Measurements from ENCODE around the gene NT5E. TPM values are rescaled to one million over a fixed set of nuclear protein-coding genes. Genes with fewer than 3 reads are reported as not detected.

Gene NT5E
- total RNA-seq, 2 experiments from 2014 or later: 3.7 to 3.8 TPM

- ChIA-PET CTCF (interaction anchor here (4.1 kb wide), 1 partner anchor 20 kb away, joined by 37 read pairs; no protein-coding TSS in a partner anchor), POLR2A (interaction anchor here (1.0 to 1.9 kb wide), 4 partner anchors 12 to 102 kb away, joined by 3 to 12 read pairs (median 4); partner anchors contain the start of gene NT5E)
- H3K27me3 Mint-ChIP-seq: peaks cover 12% of the 10 kb centered on the region
- no peak for DNase-seq
- H3K4me3 Mint-ChIP-seq: no peak overlapping the region
- H3K9me3 Mint-ChIP-seq: no peaks in the 10 kb centered on the region
- peak overlapping the region; percentile 71 for H3K27ac Mint-ChIP-seq
- intact Hi-C loops (cut with micrococcal nuclease): loop anchor here (1.0 to 5.0 kb wide), 4 partner anchors 20 to 209 kb away; partner anchors contain the start of gene SYNCRIP
- H3K4me1 Mint-ChIP-seq (ENCODE audit: low read depth): peaks cover 55% of the 10 kb centered on the region
- no peaks in the 10 kb centered on the region for H3K36me3 Mint-ChIP-seq
These were observed 13.9 kb downstream of the NT5E start for GRCh38 chr6:85463621-85464259.

- ChIA-PET POLR2A (interaction anchor here (1.0 to 1.9 kb wide), 5 partner anchors 13 to 103 kb away, joined by 3 to 12 read pairs (median 3); partner anchors contain the start of gene NT5E), CTCF (interaction anchor here (0.7 to 4.1 kb wide), 2 partner anchors 14 to 19 kb away, joined by 3 to 37 read pairs; partner anchors contain the start of gene NT5E)
- no peak overlapping the region for H3K4me3 Mint-ChIP-seq
- no peaks in the 10 kb centered on the region for H3K9me3 Mint-ChIP-seq
- intact Hi-C loops (cut with micrococcal nuclease): loop anchor here (1.0 to 5.0 kb wide), 4 partner anchors 19 to 208 kb away; partner anchors contain the start of gene SYNCRIP
- H3K4me1 Mint-ChIP-seq (ENCODE audit: low read depth): peaks cover 55% of the 10 kb centered on the region
- no peaks in the 10 kb centered on the region for H3K36me3 Mint-ChIP-seq
- DNase-seq: peak; percentile 70
- peak overlapping the region; percentile 71 for H3K27ac Mint-ChIP-seq
- peaks cover 12% of the 10 kb centered on the region for H3K27me3 Mint-ChIP-seq
These were observed 14.4 kb downstream of the NT5E start for GRCh38 chr6:85464260-85464644.

- Mint-ChIP-seq H3K4me3 (no peak overlapping the region), H3K27ac (peak overlapping the region; percentile 71), H3K9me3 (no peaks in the 10 kb centered on the region), H3K36me3 (no peaks in the 10 kb centered on the region), H3K4me1 (ENCODE audit: low read depth) (peaks cover 52% of the 10 kb centered on the region), H3K27me3 (peaks cover 12% of the 10 kb centered on the region)
- intact Hi-C loops (cut with micrococcal nuclease): loop anchor here (1.0 to 5.0 kb wide), 7 partner anchors 19 to 208 kb away; partner anchors contain the start of gene SYNCRIP
- POLR2A ChIA-PET: interaction anchor here (1.0 to 1.9 kb wide), 4 partner anchors 14 to 103 kb away, joined by 3 to 12 read pairs (median 3); partner anchors contain the start of gene NT5E
- peak; percentile 65 for DNase-seq
- CTCF ChIA-PET: interaction anchor here (0.7 to 4.1 kb wide), 2 partner anchors 15 to 19 kb away, joined by 3 to 37 read pairs; partner anchors contain the start of gene NT5E
These were observed 14.9 kb downstream of the NT5E start for GRCh38 chr6:85464722-85465150.

GRCh38 chr6:85465762-85466161 lies 15.9 kb downstream of the NT5E start:
- Mint-ChIP-seq H3K4me1 (ENCODE audit: low read depth) (peaks cover 47% of the 10 kb centered on the region), H3K27ac (peak overlapping the region; percentile 44), H3K4me3 (no peak overlapping the region), H3K9me3 (no peaks in the 10 kb centered on the region), H3K27me3 (peaks cover 12% of the 10 kb centered on the region), H3K36me3 (no peaks in the 10 kb centered on the region)
- intact Hi-C loops (cut with micrococcal nuclease): loop anchor here (1.0 to 2.0 kb wide), 4 partner anchors 41 to 129 kb away; no protein-coding TSS in a partner anchor
- CTCF ChIA-PET: interaction anchor here (1.9 kb wide), 1 partner anchor 17 kb away, joined by 6 read pairs; no protein-coding TSS in a partner anchor
- POLR2A ChIA-PET: interaction anchor here (1.0 to 1.4 kb wide), 3 partner anchors 12 to 128 kb away, joined by 3 to 4 read pairs (median 4); partner anchors contain the start of genes NT5E and SNX14
- no peak for DNase-seq

GRCh38 chr6:85468326-85468725 lies 18.4 kb downstream of the NT5E start:
- Mint-ChIP-seq H3K4me1 (ENCODE audit: low read depth) (peaks cover 27% of the 10 kb centered on the region), H3K36me3 (no peaks in the 10 kb centered on the region), H3K27me3 (peaks cover 2% of the 10 kb centered on the region), H3K4me3 (no peak overlapping the region), H3K9me3 (no peaks in the 10 kb centered on the region), H3K27ac (no peak overlapping the region)
- intact Hi-C loops (cut with micrococcal nuclease): no loop called here
- ChIA-PET POLR2A (no interaction called here), CTCF (interaction anchor here (1.3 to 3.7 kb wide), 2 partner anchors 15 to 68 kb away, joined by 5 to 34 read pairs; no protein-coding TSS in a partner anchor)
- DNase-seq: no peak

- DNase-seq: no peak
- CTCF ChIA-PET: interaction anchor here (1.3 to 3.7 kb wide), 2 partner anchors 14 to 67 kb away, joined by 5 to 34 read pairs; no protein-coding TSS in a partner anchor
- Mint-ChIP-seq H3K36me3 (no peaks in the 10 kb centered on the region), H3K27me3 (peaks cover 2% of the 10 kb centered on the region), H3K4me3 (no peak overlapping the region), H3K4me1 (ENCODE audit: low read depth) (peaks cover 16% of the 10 kb centered on the region), H3K9me3 (no peaks in the 10 kb centered on the region), H3K27ac (no peak overlapping the region)
- intact Hi-C loops (cut with micrococcal nuclease): no loop called here
- POLR2A ChIA-PET: no interaction called here
These were observed 19.6 kb downstream of the NT5E start for GRCh38 chr6:85469276-85470022.

- Mint-ChIP-seq H3K27ac (no peak overlapping the region), H3K36me3 (no peaks in the 10 kb centered on the region), H3K27me3 (peaks cover 2% of the 10 kb centered on the region), H3K9me3 (no peaks in the 10 kb centered on the region), H3K4me3 (no peak overlapping the region), H3K4me1 (ENCODE audit: low read depth) (peaks cover 10% of the 10 kb centered on the region)
- DNase-seq: no peak
- intact Hi-C loops (cut with micrococcal nuclease): no loop called here
- POLR2A ChIA-PET: no interaction called here
- CTCF ChIA-PET: interaction anchor here (3.7 kb wide), 1 partner anchor 14 kb away, joined by 34 read pairs; no protein-coding TSS in a partner anchor
These were observed 20.1 kb downstream of the NT5E start for GRCh38 chr6:85470023-85470410.

- Mint-ChIP-seq H3K27ac (no peak overlapping the region), H3K36me3 (no peaks in the 10 kb centered on the region), H3K27me3 (peaks cover 4% of the 10 kb centered on the region), H3K9me3 (no peaks in the 10 kb centered on the region), H3K4me3 (no peak overlapping the region), H3K4me1 (ENCODE audit: low read depth) (no peaks in the 10 kb centered on the region)
- DNase-seq: no peak
- intact Hi-C loops (cut with micrococcal nuclease): no loop called here
- POLR2A ChIA-PET: no interaction called here
- CTCF ChIA-PET: interaction anchor here (3.7 kb wide), 1 partner anchor 11 kb away, joined by 14 read pairs; no protein-coding TSS in a partner anchor
These were observed 22.9 kb downstream of the NT5E start for GRCh38 chr6:85472744-85473143.

- no peaks in the 10 kb centered on the region for H3K9me3 Mint-ChIP-seq
- no peak overlapping the region for H3K4me3 Mint-ChIP-seq
- H3K27ac Mint-ChIP-seq: no peak overlapping the region
- intact Hi-C loops (cut with micrococcal nuclease): no loop called here
- ChIA-PET CTCF (interaction anchor here (3.7 kb wide), 1 partner anchor 10 kb away, joined by 14 read pairs; no protein-coding TSS in a partner anchor), POLR2A (no interaction called here)
- H3K4me1 Mint-ChIP-seq (ENCODE audit: low read depth): no peaks in the 10 kb centered on the region
- no peaks in the 10 kb centered on the region for H3K36me3 Mint-ChIP-seq
- H3K27me3 Mint-ChIP-seq: peaks cover 5% of the 10 kb centered on the region
- no peak for DNase-seq
These were observed 23.9 kb downstream of the NT5E start for GRCh38 chr6:85473748-85474147.

- CTCF ChIA-PET: interaction anchor here (1.2 kb wide), 2 partner anchors 122 to 124 kb away, joined by 3 to 5 read pairs; no protein-coding TSS in a partner anchor
- Mint-ChIP-seq H3K4me3 (no peak overlapping the region), H3K27ac (no peak overlapping the region), H3K36me3 (no peaks in the 10 kb centered on the region), H3K27me3 (peaks cover 5% of the 10 kb centered on the region), H3K9me3 (no peaks in the 10 kb centered on the region), H3K4me1 (ENCODE audit: low read depth) (no peaks in the 10 kb centered on the region)
- POLR2A ChIA-PET: no interaction called here
- intact Hi-C loops (cut with micrococcal nuclease): no loop called here
- no peak for DNase-seq
These were observed 26.6 kb downstream of the NT5E start for GRCh38 chr6:85476532-85476931.

GRCh38 chr6:85479208-85479607 lies 29.3 kb downstream of the NT5E start:
- H3K4me3 Mint-ChIP-seq: no peak overlapping the region
- H3K36me3 Mint-ChIP-seq: no peaks in the 10 kb centered on the region
- no peak for DNase-seq
- H3K9me3 Mint-ChIP-seq: no peaks in the 10 kb centered on the region
- CTCF ChIA-PET: interaction anchor here (0.6 to 6.0 kb wide), 5 partner anchors 29 to 126 kb away, joined by 3 to 103 read pairs (median 3); no protein-coding TSS in a partner anchor
- POLR2A ChIA-PET: interaction anchor here (1.0 kb wide), 1 partner anchor 15 kb away, joined by 3 read pairs; no protein-coding TSS in a partner anchor
- peaks cover 11% of the 10 kb centered on the region for H3K27me3 Mint-ChIP-seq
- intact Hi-C loops (cut with micrococcal nuclease): no loop called here
- no peak overlapping the region for H3K27ac Mint-ChIP-seq
- peaks cover 7% of the 10 kb centered on the region for H3K4me1 Mint-ChIP-seq (ENCODE audit: low read depth)
